Fibroblast of mammary gland (primary cell): ENCODE measurements around the gene AGXT.

Experiments used
- DNase-seq: peaks from one replicate; pipeline ENCODE4 v3.0.0-alpha.2; 2010; ENCODE audit warnings: low read depth
- H3K4me3 ChIP-seq: 2 replicates; pipeline ENCODE4 v1.5.1; 2011; ENCODE audit warnings: low read depth, mild to moderate bottlenecking, low read length, moderate library complexity; ENCODE audit not compliant: control insufficient read depth
- TF ChIP-seq, protein P1 (sequence below): conservative IDR thresholded peaks from 2 replicates; pipeline ENCODE4 v1.5.1; 2011; ENCODE audit warnings: low read depth, low read length, inconsistent platforms; ENCODE audit not compliant: control insufficient read depth, insufficient read depth

The AGXT gene

DNA sequence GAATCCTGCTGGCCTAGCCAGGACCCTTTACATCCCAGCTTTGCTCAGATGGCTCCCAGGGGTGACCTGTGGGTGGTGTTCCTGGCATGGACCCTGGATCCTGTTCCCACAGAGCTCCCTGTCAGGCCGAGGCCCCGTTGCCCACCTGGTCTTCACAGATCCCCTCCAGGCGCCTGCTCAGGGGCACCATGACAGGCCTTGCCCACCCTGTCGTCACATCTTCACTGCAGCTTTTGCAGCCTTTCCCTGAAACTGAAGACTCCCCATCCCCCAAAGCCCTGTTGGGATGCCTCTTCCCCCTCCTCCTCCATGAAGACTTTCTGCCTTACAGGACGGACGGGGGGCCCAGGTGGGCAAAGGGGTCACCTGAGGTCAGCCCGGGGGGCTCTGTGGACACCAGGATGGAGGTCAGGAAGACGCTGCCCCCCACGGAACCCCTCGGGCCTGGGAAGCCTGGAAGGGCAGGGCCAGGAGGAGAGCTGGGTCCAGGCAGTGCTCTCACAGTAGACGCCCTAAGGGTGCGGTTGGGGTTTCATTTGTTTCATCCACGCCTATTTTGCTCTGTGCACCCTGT, 35.6 kb upstream of the AGXT start:
- TF ChIP-seq, protein P1, sequence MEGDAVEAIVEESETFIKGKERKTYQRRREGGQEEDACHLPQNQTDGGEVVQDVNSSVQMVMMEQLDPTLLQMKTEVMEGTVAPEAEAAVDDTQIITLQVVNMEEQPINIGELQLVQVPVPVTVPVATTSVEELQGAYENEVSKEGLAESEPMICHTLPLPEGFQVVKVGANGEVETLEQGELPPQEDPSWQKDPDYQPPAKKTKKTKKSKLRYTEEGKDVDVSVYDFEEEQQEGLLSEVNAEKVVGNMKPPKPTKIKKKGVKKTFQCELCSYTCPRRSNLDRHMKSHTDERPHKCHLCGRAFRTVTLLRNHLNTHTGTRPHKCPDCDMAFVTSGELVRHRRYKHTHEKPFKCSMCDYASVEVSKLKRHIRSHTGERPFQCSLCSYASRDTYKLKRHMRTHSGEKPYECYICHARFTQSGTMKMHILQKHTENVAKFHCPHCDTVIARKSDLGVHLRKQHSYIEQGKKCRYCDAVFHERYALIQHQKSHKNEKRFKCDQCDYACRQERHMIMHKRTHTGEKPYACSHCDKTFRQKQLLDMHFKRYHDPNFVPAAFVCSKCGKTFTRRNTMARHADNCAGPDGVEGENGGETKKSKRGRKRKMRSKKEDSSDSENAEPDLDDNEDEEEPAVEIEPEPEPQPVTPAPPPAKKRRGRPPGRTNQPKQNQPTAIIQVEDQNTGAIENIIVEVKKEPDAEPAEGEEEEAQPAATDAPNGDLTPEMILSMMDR: no peak
- no peak for DNase-seq
- no peak overlapping the region for H3K4me3 ChIP-seq

DNA sequence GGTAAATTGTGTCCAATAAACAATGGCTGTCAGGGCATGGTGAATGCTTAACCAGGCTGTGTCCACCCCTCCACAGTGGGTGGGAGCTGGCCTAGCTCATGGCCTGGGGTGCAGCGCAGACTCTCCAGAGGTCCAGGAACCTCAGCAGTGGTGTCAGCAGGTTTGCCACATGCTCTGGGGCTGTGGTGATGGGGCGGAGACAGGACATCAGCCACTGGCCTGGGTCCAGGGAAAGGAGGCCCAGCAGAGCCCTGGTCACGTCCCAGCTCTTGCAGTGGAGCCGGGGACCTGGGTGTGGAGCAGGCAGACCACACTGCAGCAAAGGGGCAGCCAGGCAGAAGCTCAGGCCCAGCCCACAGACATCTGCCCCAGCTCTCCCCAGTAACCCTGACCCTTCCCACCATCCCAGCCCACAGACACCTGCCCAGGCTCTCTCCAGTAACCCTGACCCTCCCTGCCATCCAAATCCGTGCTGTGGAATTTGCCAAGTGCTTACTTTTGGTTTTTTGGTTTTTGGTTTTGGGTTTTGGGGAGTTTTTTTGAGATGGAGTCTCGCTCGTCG, 34.8 kb upstream of the AGXT start:
- TF ChIP-seq, protein P1: no peak
- no peak for DNase-seq
- no peak overlapping the region for H3K4me3 ChIP-seq

DNA sequence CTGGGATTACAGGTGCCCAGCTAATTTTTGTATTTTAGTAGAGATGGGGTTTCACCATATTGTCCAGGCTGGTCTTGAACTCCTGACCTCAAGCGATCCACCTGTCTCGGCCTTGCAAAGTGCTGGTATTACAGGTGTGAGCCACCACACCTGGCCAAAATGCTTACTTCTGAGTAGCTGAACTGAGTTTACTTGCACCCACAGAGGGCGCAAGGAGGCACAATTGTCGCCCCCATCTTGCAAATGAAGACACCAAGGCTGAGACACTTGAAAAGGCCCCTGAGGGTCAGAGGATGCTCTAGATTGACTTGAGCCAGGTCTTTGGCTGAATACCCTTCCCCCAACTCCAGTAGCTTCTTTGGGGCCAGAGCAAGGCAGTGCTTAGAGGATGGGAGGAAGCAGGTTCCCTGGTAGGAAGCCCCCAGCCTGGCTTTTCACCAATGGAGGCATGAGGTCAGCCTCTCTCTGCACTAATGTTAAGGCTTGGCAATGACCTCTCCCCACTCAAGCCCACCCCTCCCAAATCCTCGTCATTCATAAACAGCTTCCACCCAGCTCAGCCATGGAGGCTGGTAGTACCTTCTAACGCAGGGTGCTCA, 34.1 kb upstream of the AGXT start:
- TF ChIP-seq, protein P1: no peak
- no peak for DNase-seq
- H3K4me3 ChIP-seq: no peak overlapping the region

DNA sequence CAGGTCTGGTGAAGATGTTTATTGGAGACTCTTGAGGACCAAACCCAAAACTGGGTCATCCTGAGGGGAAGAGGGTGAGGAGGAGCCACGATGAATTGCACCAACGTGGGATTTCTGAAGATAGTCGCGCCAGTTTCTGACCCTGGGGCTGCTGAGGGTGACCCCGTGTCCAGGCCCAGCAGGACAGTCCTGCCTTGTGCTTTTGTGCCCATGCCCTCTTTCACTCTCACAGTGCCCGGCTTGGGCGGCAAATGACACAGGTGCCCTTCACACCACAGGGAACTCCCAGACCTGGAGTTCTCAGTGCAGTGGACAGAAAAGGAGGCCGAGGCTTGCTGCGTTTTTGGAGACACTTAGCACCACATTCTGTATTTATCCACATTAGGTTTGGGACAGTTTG, 33.1 kb upstream of the AGXT start:
- TF ChIP-seq, protein P1: no peak
- no peak for DNase-seq
- no peak overlapping the region for H3K4me3 ChIP-seq

DNA sequence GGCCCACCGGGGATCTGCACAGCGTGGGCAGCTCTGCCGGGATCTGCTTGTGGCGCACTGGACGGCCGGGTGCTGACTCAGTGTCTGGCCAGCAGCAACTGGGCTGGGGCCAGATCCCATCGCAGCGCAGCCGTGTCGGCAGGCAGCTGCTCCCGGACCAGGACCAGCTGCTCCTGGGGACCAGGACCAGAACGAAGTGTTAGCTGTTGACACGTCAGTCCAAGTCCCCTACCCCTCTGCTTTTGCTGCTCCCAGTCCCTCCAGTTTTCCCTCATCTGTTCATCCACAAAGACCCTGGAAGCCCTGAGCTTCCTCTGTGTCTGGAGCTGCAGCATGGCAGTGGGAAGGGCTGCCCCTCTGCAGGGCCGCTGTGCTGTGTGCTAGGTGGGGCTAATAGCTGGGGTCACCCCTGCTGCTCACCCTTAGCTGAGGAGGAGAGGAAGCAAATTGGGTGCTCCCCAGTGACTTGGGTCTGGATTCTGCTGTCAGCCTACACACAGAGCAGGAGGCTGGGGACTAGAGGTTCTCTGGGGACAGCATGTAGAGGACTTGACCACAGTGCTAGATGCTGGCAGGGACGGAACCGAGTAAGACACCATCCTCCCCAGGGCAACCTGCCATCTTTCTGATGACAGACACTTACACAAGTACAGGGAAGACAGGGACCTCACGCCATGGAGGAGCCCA, 31.7 kb upstream of the AGXT start:
- TF ChIP-seq, protein P1: no peak
- DNase-seq: peak; percentile 55
- H3K4me3 ChIP-seq: no peak overlapping the region

DNA sequence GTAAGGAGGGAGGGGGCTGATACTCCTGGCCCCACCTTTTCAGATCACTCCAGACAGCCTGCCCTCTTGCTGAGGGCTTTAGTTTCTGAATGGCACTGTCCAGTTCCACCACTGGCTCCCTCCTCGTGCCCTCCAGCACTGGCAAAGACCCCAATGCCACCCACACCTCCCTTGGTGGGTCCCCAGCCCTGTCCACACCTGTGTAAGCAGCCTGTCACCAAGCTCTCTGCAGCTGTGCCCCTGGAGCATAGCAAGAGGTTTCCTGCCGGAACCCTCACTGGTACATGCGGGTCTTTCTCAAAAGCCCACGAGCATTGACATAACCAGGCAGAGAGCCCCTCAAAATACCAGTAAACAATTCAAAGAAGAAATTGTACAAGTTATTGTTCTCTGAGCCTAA, 31.0 kb upstream of the AGXT start:
- no peak overlapping the region for H3K4me3 ChIP-seq
- TF ChIP-seq, protein P1: no peak
- no peak for DNase-seq
